CD4-positive, alpha-beta T cell treated with Interleukin-10 for 1 hour (primary cell): ENCODE data around the gene ADARB2.
"Not testable (repeated sequence)": the region's sequence is repeated elsewhere in the genome, so short reads cannot be mapped to it uniquely, and the experiment has no call there.

Source experiments
- DNase-seq: peaks from one replicate; pipeline ENCODE4 v3.0.0-alpha.2; 2020

ADARB2 gene

GRCh38 chr10:1538531-1539061 lies 198.7 kb downstream of the ADARB2 start:
- no peak for DNase-seq

- no peak for DNase-seq
Observed at GRCh38 chr10:1538121-1538520, 199.2 kb downstream of the ADARB2 start.

GRCh38 chr10:1537449-1537848 lies 199.9 kb downstream of the ADARB2 start:
- not testable (repeated sequence) for DNase-seq

- DNase-seq, result no peak
Observed at GRCh38 chr10:1536341-1536740, 201.0 kb downstream of the ADARB2 start.

GRCh38 chr10:1535301-1535965 lies 201.9 kb downstream of the ADARB2 start:
- no peak for DNase-seq

GRCh38 chr10:1534820-1535219 lies 202.5 kb downstream of the ADARB2 start:
- DNase-seq, result no peak

GRCh38 chr10:1532636-1533035 lies 204.7 kb downstream of the ADARB2 start:
- no peak for DNase-seq

GRCh38 chr10:1531883-1532597 lies 205.3 kb downstream of the ADARB2 start:
- no peak for DNase-seq

GRCh38 chr10:1530871-1531517 lies 206.3 kb downstream of the ADARB2 start:
- no peak for DNase-seq

- no peak for DNase-seq
Observed at GRCh38 chr10:1529806-1530413, 207.4 kb downstream of the ADARB2 start.

- DNase-seq, result no peak
Observed at GRCh38 chr10:1527951-1528350, 209.4 kb downstream of the ADARB2 start.

GRCh38 chr10:1526436-1527055 lies 210.8 kb downstream of the ADARB2 start:
- no peak for DNase-seq

- DNase-seq, result no peak
Observed at GRCh38 chr10:1525354-1526162, 211.8 kb downstream of the ADARB2 start.

- DNase-seq, result no peak
Observed at GRCh38 chr10:1524540-1524939, 212.8 kb downstream of the ADARB2 start.

- DNase-seq, result no peak
Observed at GRCh38 chr10:1523221-1523620, 214.1 kb downstream of the ADARB2 start.

GRCh38 chr10:1522237-1522636 lies 215.1 kb downstream of the ADARB2 start:
- no peak for DNase-seq

- DNase-seq, result no peak
Observed at GRCh38 chr10:1521741-1522140, 215.6 kb downstream of the ADARB2 start.

- DNase-seq, result no peak
Observed at GRCh38 chr10:1520909-1521565, 216.3 kb downstream of the ADARB2 start.

- no peak for DNase-seq
Observed at GRCh38 chr10:1519391-1519790, 217.9 kb downstream of the ADARB2 start.

GRCh38 chr10:1517684-1518083 lies 219.6 kb downstream of the ADARB2 start:
- DNase-seq, result no peak

- DNase-seq, result no peak
Observed at GRCh38 chr10:1516492-1517165, 220.7 kb downstream of the ADARB2 start.
